Caco-2 (cell line): ENCODE measurements around the gene AFMID. TPM values are rescaled to one million over a fixed set of nuclear protein-coding genes. Genes with fewer than 3 reads are reported as not detected.

Experiments
- BruUV-seq: library from RNA; stranded (reverse); fragments of 400-500 nt; replicated peaks from 2 replicates; lab custom pipeline; 2021; lab: Mats Ljungman, UMichigan
- CTCF ChIA-PET: fragments of 300-600 bp; sonication (Branson Sonifier 250); formaldehyde crosslinking; loops from one replicate; lab custom pipeline; 2022; ENCODE audit warnings: antibody characterized with exemption; lab: Charles Lee
- POLR2A ChIA-PET: fragments of 300-600 bp; sonication (Branson Sonifier 250); formaldehyde crosslinking; loops from one replicate; lab custom pipeline; 2022; ENCODE audit warnings: antibody characterized with exemption; lab: Charles Lee
- DNase-seq, 2 experiments: peaks; one replicate each; pipeline versions ENCODE4 v3.0.0 to v3.0.0-alpha.2; 2020 to 2022
- H3K27me3 ChIP-seq: replicated peaks from 2 replicates; pipeline ENCODE4 v1.6.0; 2011; ENCODE audit warnings: low read length; ENCODE audit not compliant: control insufficient read depth, insufficient read depth
- H3K36me3 ChIP-seq: 2 replicates; pipeline ENCODE4 v1.5.1; 2011; ENCODE audit warnings: low read length; ENCODE audit not compliant: control insufficient read depth, insufficient read depth
- H3K4me1 ChIP-seq: fragments of 250-450 bp; sonication (Bioruptor Pico); 2 replicates; pipeline ENCODE4 v1.5.1; 2020; ENCODE audit warnings: mild to moderate bottlenecking
- H3K4me3 ChIP-seq: 2 replicates; pipeline ENCODE4 v1.5.1; 2011; ENCODE audit warnings: low read depth, mild to moderate bottlenecking, control low read depth, low read length
- H3K9me3 ChIP-seq: fragments of 250-450 bp; sonication (Bioruptor Pico); 2 replicates; pipeline ENCODE4 v1.5.1; 2020; ENCODE audit warnings: mild to moderate bottlenecking, moderate library complexity
- H3K27ac Mint-ChIP-seq: one replicate; pipeline ENCODE4 v1.8.0; 2022; ENCODE audit warnings: mixed read lengths; ENCODE audit not compliant: unreplicated experiment
- H3K27me3 Mint-ChIP-seq: one replicate; pipeline ENCODE4 v1.8.0; 2022; ENCODE audit warnings: mixed read lengths; ENCODE audit not compliant: insufficient read depth, unreplicated experiment
- H3K36me3 Mint-ChIP-seq: one replicate; pipeline ENCODE4 v1.8.0; 2022; ENCODE audit warnings: mild to moderate bottlenecking, mixed read lengths; ENCODE audit not compliant: insufficient read depth, unreplicated experiment
- H3K4me1 Mint-ChIP-seq: one replicate; pipeline ENCODE4 v1.8.0; 2022; ENCODE audit warnings: low read depth, mixed read lengths; ENCODE audit not compliant: unreplicated experiment
- H3K4me3 Mint-ChIP-seq: one replicate; pipeline ENCODE4 v1.8.0; 2022; ENCODE audit warnings: mild to moderate bottlenecking, moderate library complexity, mixed read lengths; ENCODE audit not compliant: unreplicated experiment
- H3K9me3 Mint-ChIP-seq: one replicate; pipeline ENCODE4 v1.8.0; 2022; ENCODE audit warnings: mixed read lengths; ENCODE audit not compliant: unreplicated experiment
- intact Hi-C: fragments of 100-400 bp; cut with micrococcal nuclease; formaldehyde crosslinking; loops from one replicate; pipeline ENCODE4 v1.10.0; 2022; ENCODE audit not compliant: unreplicated experiment
- total RNA-seq: library from RNA; stranded (reverse); gene quantifications from 2 replicates; pipeline ENCODE4 v1.2.3, GENCODE V29; 2022
- TF ChIP-seq, protein P1 (sequence below), 2 experiments: fragments of 200-600 bp in 1 of 2; IDR thresholded peaks; 1 replicate in 1 of 2; 2 replicates in 1 of 2; pipeline versions ENCODE4 v1.5.1 to v1.8.0; 2011 to 2022; ENCODE audit warnings: antibody characterized with exemption in 1 of 2, control low read depth in 1 of 2, inconsistent platforms in 1 of 2, low read depth in 1 of 2, low read length in 1 of 2, mild to moderate bottlenecking in 1 of 2, moderate library complexity in 1 of 2; ENCODE audit not compliant: insufficient read depth in 1 of 2, severe bottlenecking in 1 of 2, unreplicated experiment in 1 of 2

Gene AFMID
- total RNA-seq, 1 experiment from 2014 or later: 83.0 TPM

DNA sequence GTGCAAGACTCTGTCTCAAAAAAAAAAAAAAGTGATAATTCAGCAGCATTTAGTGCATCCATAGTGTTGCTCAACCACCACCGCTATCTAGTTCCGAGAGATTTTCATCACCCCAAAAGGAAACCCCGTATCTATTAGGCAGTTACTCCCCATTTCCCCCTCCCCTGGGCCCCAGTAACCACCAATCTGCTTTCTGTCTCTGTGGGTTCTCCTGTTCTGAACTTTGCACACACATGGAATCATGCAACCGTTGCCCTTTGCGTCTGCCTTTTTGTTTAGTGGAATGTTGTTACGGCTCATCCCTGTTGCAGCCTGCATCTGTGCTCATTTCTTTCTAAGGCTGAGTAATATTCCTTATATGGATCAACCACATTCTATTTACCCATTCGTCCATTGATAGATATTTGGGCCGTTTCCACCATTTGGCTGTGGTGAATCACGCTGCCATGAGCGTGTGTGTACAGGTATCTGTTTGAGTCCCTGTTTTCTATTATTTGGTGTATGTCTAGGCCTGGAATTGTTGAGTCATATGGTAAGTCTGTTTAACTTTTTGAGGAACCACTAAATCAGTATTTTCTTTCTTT is 27.5 kb upstream of the AFMID start:
- POLR2A ChIA-PET: no interaction called here
- CTCF ChIA-PET: no interaction called here
- intact Hi-C loops: no loop called here

DNA sequence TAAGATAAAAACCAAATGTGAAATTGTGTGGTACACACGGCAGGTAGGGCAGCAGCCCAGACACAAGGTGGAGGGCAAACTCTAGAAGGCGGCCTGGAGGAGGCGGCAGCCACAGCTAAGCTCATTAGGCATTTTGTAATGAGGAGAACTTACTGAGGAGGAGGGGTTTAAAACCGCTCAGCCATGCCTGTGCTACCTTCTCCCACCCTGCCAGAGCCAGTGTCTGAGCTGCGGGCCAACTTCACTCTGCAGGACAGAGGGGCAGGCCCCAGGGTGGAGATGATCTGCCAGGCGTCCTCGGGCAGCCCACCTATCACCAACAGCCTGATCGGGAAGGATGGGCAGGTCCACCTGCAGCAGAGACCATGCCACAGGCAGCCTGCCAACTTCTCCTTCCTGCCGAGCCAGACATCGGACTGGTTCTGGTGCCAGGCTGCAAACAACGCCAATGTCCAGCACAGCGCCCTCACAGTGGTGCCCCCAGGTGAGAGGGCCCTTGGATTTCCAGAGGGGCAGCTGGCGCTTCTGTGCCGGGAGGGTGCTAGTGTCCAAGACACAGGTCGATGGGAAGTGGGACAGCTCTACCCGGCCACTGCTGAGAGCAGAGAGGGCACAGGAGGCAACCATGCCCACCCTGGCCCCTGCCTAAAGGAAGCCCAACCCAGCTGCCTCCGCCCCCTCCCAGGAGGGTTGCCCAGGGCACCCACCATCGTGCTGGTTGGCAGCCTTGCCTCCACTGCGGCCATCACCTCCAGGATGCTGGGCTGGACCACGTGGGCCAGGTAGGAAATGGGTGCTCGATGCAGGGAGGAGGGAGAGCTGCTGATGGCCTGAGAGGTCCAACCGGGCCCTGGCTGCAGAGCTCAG is 23.0 kb upstream of the AFMID start:
- ChIA-PET POLR2A (no interaction called here), CTCF (no interaction called here)
- intact Hi-C loops: no loop called here
- H3K27ac Mint-ChIP-seq: no peak overlapping the region
- no peaks in the 10 kb centered on the region for H3K27me3 Mint-ChIP-seq
- no peak overlapping the region for H3K4me3 Mint-ChIP-seq
- DNase-seq: no peak
- H3K4me1 ChIP-seq: no peaks in the 10 kb centered on the region; the same call in 1 of the 2 replicates
- peaks cover 11% of the 10 kb centered on the region for H3K36me3 Mint-ChIP-seq
- TF ChIP-seq, protein P1, sequence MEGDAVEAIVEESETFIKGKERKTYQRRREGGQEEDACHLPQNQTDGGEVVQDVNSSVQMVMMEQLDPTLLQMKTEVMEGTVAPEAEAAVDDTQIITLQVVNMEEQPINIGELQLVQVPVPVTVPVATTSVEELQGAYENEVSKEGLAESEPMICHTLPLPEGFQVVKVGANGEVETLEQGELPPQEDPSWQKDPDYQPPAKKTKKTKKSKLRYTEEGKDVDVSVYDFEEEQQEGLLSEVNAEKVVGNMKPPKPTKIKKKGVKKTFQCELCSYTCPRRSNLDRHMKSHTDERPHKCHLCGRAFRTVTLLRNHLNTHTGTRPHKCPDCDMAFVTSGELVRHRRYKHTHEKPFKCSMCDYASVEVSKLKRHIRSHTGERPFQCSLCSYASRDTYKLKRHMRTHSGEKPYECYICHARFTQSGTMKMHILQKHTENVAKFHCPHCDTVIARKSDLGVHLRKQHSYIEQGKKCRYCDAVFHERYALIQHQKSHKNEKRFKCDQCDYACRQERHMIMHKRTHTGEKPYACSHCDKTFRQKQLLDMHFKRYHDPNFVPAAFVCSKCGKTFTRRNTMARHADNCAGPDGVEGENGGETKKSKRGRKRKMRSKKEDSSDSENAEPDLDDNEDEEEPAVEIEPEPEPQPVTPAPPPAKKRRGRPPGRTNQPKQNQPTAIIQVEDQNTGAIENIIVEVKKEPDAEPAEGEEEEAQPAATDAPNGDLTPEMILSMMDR (IDR thresholded peaks at IDR 0.05; ENCODE audit: insufficient read depth in 1 of 2, low read depth in 1 of 2, low read length in 1 of 2, severe bottlenecking in 1 of 2, unreplicated experiment in 1 of 2): no peak
- no peak overlapping the region for H3K4me3 ChIP-seq
- no peaks in the 10 kb centered on the region for H3K9me3 ChIP-seq
- BruUV-seq: no TSS peak
- no peaks in the 10 kb centered on the region for H3K36me3 ChIP-seq
- H3K27me3 ChIP-seq: no peaks in the 10 kb centered on the region
- H3K9me3 Mint-ChIP-seq: no peaks in the 10 kb centered on the region
- H3K4me1 Mint-ChIP-seq: no peaks in the 10 kb centered on the region

More for the DNA sequence above, 27.5 kb upstream of the AFMID start:
- Mint-ChIP-seq H3K4me3 (no peak overlapping the region), H3K27ac (no peak overlapping the region), H3K36me3 (peaks cover 7% of the 10 kb centered on the region), H3K9me3 (no peaks in the 10 kb centered on the region), H3K4me1 (no peaks in the 10 kb centered on the region), H3K27me3 (no peaks in the 10 kb centered on the region)
- TF ChIP-seq, protein P1 (IDR thresholded peaks at IDR 0.05; ENCODE audit: insufficient read depth in 1 of 2, low read depth in 1 of 2, low read length in 1 of 2, severe bottlenecking in 1 of 2, unreplicated experiment in 1 of 2): no peak
- no TSS peak for BruUV-seq
- DNase-seq: no peak
- Histone ChIP-seq H3K4me3 (no peak overlapping the region), H3K9me3 (no peaks in the 10 kb centered on the region), H3K27me3 (no peaks in the 10 kb centered on the region), H3K36me3 (no peaks in the 10 kb centered on the region), H3K4me1 (no peaks in the 10 kb centered on the region)

DNA sequence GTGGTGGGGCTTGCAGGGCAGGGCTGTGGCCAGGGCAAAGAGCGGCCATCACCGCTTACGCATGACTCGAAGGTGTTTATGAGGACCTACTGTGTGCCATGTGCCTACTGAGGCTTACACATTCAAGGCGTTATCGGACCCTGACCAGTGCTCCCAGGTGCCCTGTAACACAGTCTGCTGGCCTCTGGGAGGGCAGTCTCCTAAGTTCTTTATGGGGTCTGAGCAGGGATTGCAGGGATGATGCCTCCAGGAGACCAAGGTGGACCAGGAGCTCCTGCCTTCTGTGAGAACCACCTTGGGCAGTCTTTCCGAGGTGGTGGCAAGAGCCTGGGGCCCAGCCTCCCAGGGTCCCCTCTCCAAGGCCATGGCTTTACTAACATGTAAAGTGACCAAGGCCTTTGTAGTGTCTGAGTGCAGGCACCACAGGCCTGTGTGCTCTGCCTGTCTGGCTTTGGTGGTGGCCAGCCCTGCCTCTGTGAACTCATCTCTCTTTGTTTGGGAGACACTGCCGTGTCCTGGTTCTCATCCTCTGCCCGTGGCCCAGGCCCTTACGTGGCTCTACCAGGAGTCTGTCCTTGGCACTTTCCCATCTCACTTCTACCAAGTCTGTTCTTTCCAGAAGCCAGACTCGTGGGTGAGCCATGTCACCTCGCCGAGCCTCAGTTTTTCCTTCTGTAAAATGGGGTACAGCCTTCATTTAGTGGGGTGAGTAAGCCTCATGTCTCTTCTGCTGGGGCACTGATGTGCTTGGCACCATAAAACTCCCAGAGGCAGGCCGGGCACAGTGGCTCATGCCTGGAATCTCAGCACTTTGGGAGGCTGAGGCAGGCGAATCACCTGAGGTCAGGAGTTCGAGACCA is 22.2 kb upstream of the AFMID start:
- Mint-ChIP-seq H3K27ac (no peak overlapping the region), H3K27me3 (no peaks in the 10 kb centered on the region), H3K4me1 (no peaks in the 10 kb centered on the region), H3K4me3 (no peak overlapping the region), H3K9me3 (no peaks in the 10 kb centered on the region), H3K36me3 (peaks cover 20% of the 10 kb centered on the region)
- no TSS peak for BruUV-seq
- no peaks in the 10 kb centered on the region for H3K36me3 ChIP-seq
- no peaks in the 10 kb centered on the region for H3K27me3 ChIP-seq
- peaks cover 8% of the 10 kb centered on the region for H3K4me1 ChIP-seq
- ChIA-PET CTCF (no interaction called here), POLR2A (no interaction called here)
- no peak overlapping the region for H3K4me3 ChIP-seq
- no peaks in the 10 kb centered on the region for H3K9me3 ChIP-seq
- intact Hi-C loops: loop anchor here (5.0 kb wide), 1 partner anchor 38 kb away; the partner anchor contains the start of gene TMC6
- DNase-seq: no peak
- TF ChIP-seq, protein P1 (IDR thresholded peaks at IDR 0.05; ENCODE audit: insufficient read depth in 1 of 2, low read depth in 1 of 2, low read length in 1 of 2, severe bottlenecking in 1 of 2, unreplicated experiment in 1 of 2): no peak
